ENCODE data around the gene KSR1. TPM values are rescaled to one million over a fixed set of nuclear protein-coding genes. Genes with fewer than 3 reads are reported as not detected.
"Not testable (repeated sequence)": the region's sequence is repeated elsewhere in the genome, so short reads cannot be mapped to it uniquely, and the experiment has no call there.

KSR1 gene
- total RNA-seq, 2 donors from 2014 or later = 99.9 to 142 TPM

- TF ChIP-seq CTCF (IDR thresholded peaks at IDR 0.05) (no peak), POLR2A (IDR thresholded peaks at IDR 0.05) (no peak)
- Histone ChIP-seq H3K27ac (peak overlapping the region; percentile 47 to 71 (median 64)), H3K9me3 (no peaks in the 10 kb centered on the region), H3K4me3 (no peak overlapping the region), H3K27me3 (no peaks in the 10 kb centered on the region), H3K4me1 (peaks cover 37% of the 10 kb centered on the region), H3K36me3 (replicated peaks in 1 of 2; ENCODE audit: insufficient read depth in 1 of 2, low read depth in 2 of 2) (no peaks in the 10 kb centered on the region)
- ATAC-seq (no peak), DNase-seq (no peak)
- intact Hi-C loops (cut with DNase I) = no loop called here
- 56 to 87% methylated on average over 9 to 11 of the region's 11 CpGs for WGBS, 2 donors
Measured at GRCh38 chr17:27631897-27632725, 175.9 kb downstream of the KSR1 start.

GRCh38 chr17:27632766-27633165, 176.5 kb downstream of the KSR1 start:
- DNase-seq (peak; percentile 44 to 74 (median 55)), ATAC-seq (peak; percentile 62)
- H3K36me3 ChIP-seq (replicated peaks in 1 of 2; ENCODE audit: insufficient read depth in 1 of 2, low read depth in 2 of 2); H3K9me3 ChIP-seq; intact Hi-C loops (cut with DNase I); H3K27me3 ChIP-seq; H3K4me3 ChIP-seq: not testable (repeated sequence)
- H3K4me1 ChIP-seq = peaks cover 37% of the 10 kb centered on the region
- peak overlapping the region; percentile 47 to 71 (median 64) for H3K27ac ChIP-seq
- 36 to 52% methylated on average over 9 of the region's 9 CpGs for WGBS, 2 donors

- H3K27me3 ChIP-seq = no peaks in the 10 kb centered on the region
- no peak for TF ChIP-seq POLR2A (IDR thresholded peaks at IDR 0.05)
- TF ChIP-seq CTCF (IDR thresholded peaks at IDR 0.05) = no peak
- peaks cover 37% of the 10 kb centered on the region for H3K4me1 ChIP-seq
- WGBS, 2 donors = 21 to 23% methylated on average over 12 to 14 of the region's 14 CpGs
- H3K9me3 ChIP-seq = no peaks in the 10 kb centered on the region
- intact Hi-C loops (cut with DNase I) = no loop called here
- no peaks in the 10 kb centered on the region for H3K36me3 ChIP-seq (replicated peaks in 1 of 2; ENCODE audit: insufficient read depth in 1 of 2, low read depth in 2 of 2)
- ATAC-seq (peak; percentile 62), DNase-seq (peak; percentile 40 to 55 (median 44))
- no peak overlapping the region for H3K4me3 ChIP-seq
- H3K27ac ChIP-seq = peak overlapping the region; percentile 47 to 71 (median 64)
Measured at GRCh38 chr17:27633312-27634025, 177.2 kb downstream of the KSR1 start.

- Histone ChIP-seq H3K9me3 (no peaks in the 10 kb centered on the region), H3K36me3 (replicated peaks in 1 of 2; ENCODE audit: insufficient read depth in 1 of 2, low read depth in 2 of 2) (no peaks in the 10 kb centered on the region), H3K27ac (peak overlapping the region in 3 of 4 donors; percentile 63 to 71 (median 66)), H3K4me1 (peaks cover 37% of the 10 kb centered on the region), H3K27me3 (no peaks in the 10 kb centered on the region), H3K4me3 (no peak overlapping the region)
- TF ChIP-seq POLR2A (IDR thresholded peaks at IDR 0.05) (no peak), CTCF (IDR thresholded peaks at IDR 0.05) (no peak)
- no peak for ATAC-seq
- intact Hi-C loops (cut with DNase I) = no loop called here
- WGBS, 2 donors = 90 to 93% methylated on average over 1 of the region's 1 CpG
- DNase-seq = no peak
Measured at GRCh38 chr17:27634026-27634335, 177.7 kb downstream of the KSR1 start.

- ATAC-seq (no peak), DNase-seq (no peak)
- 81 to 94% methylated on average over 2 of the region's 2 CpGs for WGBS, 2 donors
- H3K4me3 ChIP-seq = no peak overlapping the region
- H3K4me1 ChIP-seq = peaks cover 37% of the 10 kb centered on the region
- H3K27me3 ChIP-seq = no peaks in the 10 kb centered on the region
- intact Hi-C loops (cut with DNase I) = no loop called here
- H3K9me3 ChIP-seq = no peaks in the 10 kb centered on the region
- H3K36me3 ChIP-seq (replicated peaks in 1 of 2; ENCODE audit: insufficient read depth in 1 of 2, low read depth in 2 of 2) = no peaks in the 10 kb centered on the region
- TF ChIP-seq POLR2A (IDR thresholded peaks at IDR 0.05) (no peak), CTCF (IDR thresholded peaks at IDR 0.05) (no peak)
- H3K27ac ChIP-seq = no peak overlapping the region
Measured at GRCh38 chr17:27634776-27635175, 178.5 kb downstream of the KSR1 start.
